ENCODE data around the gene MTOR. TPM values are rescaled to one million over a fixed set of nuclear protein-coding genes. Genes with fewer than 3 reads are reported as not detected.
"Not testable (repeated sequence)": the region's sequence is repeated elsewhere in the genome, so short reads cannot be mapped to it uniquely, and the experiment has no call there.

Gene MTOR
- total and polyA plus RNA-seq, 2 of the 8 experiments (the other 6 are each of a cell fraction or from before 2014, with no cell fraction given), result 44.2 to 76.8 TPM

DNA sequence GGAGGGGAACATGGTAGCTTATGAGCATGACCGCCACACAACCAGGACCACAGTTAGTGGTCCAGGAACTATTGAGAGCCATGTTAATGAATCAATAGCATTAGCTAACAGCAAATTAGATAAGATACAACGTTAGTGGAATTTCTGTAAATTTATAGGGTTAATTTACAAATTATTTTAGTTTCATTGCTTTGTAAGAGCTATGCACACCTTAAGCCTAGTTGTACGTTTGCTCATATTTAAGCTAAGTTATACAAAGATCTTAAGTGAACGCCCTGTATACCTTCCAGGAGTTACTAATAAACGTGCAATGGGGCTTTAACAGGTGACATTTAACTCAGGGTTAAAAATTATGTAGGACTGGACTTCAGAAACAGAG lies 163.4 kb downstream of the MTOR start (continued):
- TF ChIP-seq NANOG (IDR thresholded peaks at IDR 0.05; ENCODE audit: insufficient read depth, low read depth, low read length, poor library complexity, severe bottlenecking), result no peak
- no peak for TF ChIP-seq TAF1 (IDR thresholded peaks at IDR 0.05; ENCODE audit: low read depth, low read length)
- TF ChIP-seq CHD2 (IDR thresholded peaks at IDR 0.05; ENCODE audit: low read length), result no peak
- no peak for TF ChIP-seq EGR1 (IDR thresholded peaks at IDR 0.05; ENCODE audit: borderline replicate concordance, low read depth, low read length)

GRCh38 chr1:11083784-11084183 lies 178.6 kb downstream of the MTOR start:
- CTCF ChIA-PET (ENCODE audit: partially characterized antibody); H3K56ac ChIP-seq (replicated peaks; ENCODE audit: insufficient read length, low read depth, low read length); H3K27me3 ChIP-seq (replicated peaks in 1 of 4; ENCODE audit: control insufficient read depth in 3 of 4, extremely low read depth in 1 of 4, insufficient read depth in 3 of 4, low read length in 3 of 4); H3K23ac ChIP-seq (ENCODE audit: insufficient read length); POLR2A ChIA-PET (ENCODE audit: partially characterized antibody); H3K79me1 ChIP-seq (ENCODE audit: low read depth, low read length); H3K14ac ChIP-seq (ENCODE audit: insufficient read length); H4K20me1 ChIP-seq (replicated peaks in 1 of 2; ENCODE audit: control insufficient read depth in 1 of 2, insufficient read depth in 2 of 2, low read length in 2 of 2); H2BK120ac ChIP-seq (replicated peaks; ENCODE audit: low read depth, low read length); H2AFZ ChIP-seq (ENCODE audit: low read length); H2BK5ac ChIP-seq (ENCODE audit: low read depth, low read length); H3K23me2 ChIP-seq (ENCODE audit: low read depth, low read length); H3K4me1 ChIP-seq (replicated peaks in 1 of 4; ENCODE audit: control insufficient read depth in 3 of 4, insufficient read depth in 4 of 4, low read length in 3 of 4); H4K8ac ChIP-seq (ENCODE audit: extremely low read depth, insufficient read depth, low read length); H3K4ac ChIP-seq (replicated peaks; ENCODE audit: insufficient read length, low read depth, low read length); H3K27ac ChIP-seq (ENCODE audit: low read depth, low read length); H3K4me3 ChIP-seq (ENCODE audit: extremely low read depth in 1 of 4, insufficient read depth in 2 of 4, low read depth in 3 of 4, low read length in 4 of 4); H3K4me2 ChIP-seq (ENCODE audit: insufficient read depth in 1 of 2, low read depth in 2 of 2, low read length in 2 of 2); FAIRE-seq; H3K79me2 ChIP-seq (ENCODE audit: control insufficient read depth in 1 of 2, insufficient read depth in 2 of 2, low read length in 2 of 2); H4K91ac ChIP-seq (replicated peaks; ENCODE audit: insufficient read length, low read length); H3K9ac ChIP-seq (replicated peaks in 1 of 4; ENCODE audit: extremely low read depth in 1 of 4, low read depth in 3 of 4, low read length in 3 of 4); H2BK12ac ChIP-seq (ENCODE audit: low read depth, low read length); H3K9me3 ChIP-seq (ENCODE audit: insufficient read depth in 2 of 2, low read depth in 1 of 2, low read length in 1 of 2); DNase-seq (ENCODE audit: low read depth in 1 of 2, low spot score in 2 of 2); H2AK5ac ChIP-seq (ENCODE audit: low read depth, low read length); H3K18ac ChIP-seq (ENCODE audit: extremely low read depth, low read length); H4K5ac ChIP-seq (ENCODE audit: insufficient read length, low read depth, low read length); H2BK15ac ChIP-seq (ENCODE audit: low read length); H2BK20ac ChIP-seq (ENCODE audit: low read length): not testable (repeated sequence)
- 94% methylated on average over 2 of the region's 3 CpGs; no CpG with 5 or more reads in 1 of the 2 experiments for WGBS, 2 experiments (ENCODE audit: extremely low coverage in 1 of 2, insufficient coverage in 1 of 2, insufficient read length in 1 of 2, insufficient replicate concordance in 2 of 2, low coverage in 1 of 2, low lambda C conversion rate in 2 of 2, missing lambda C conversion rate in 1 of 2)
- peaks cover 35 to 62% (median 55%) of the 10 kb centered on the region in 4 experiments for H3K36me3 ChIP-seq (ENCODE audit: control insufficient read depth in 2 of 4, insufficient read depth in 4 of 4, low read length in 3 of 4)

All from H1 (cell line).